Activated T-helper 1 cell treated with anti-CD3 and anti-CD28 coated beads, Interleukin-12 subunit alpha, Interleukin-12 subunit beta, Interleukin-2, Interleukin-4 antibody, amounts not matched to agents 30 ng/mL and 10 ng/mL and 1 ng/mL, durations not matched to agents 14 hours and 24 hours and 36 hours (primary cell): Measurements from ENCODE around the gene TBL3. TPM values are rescaled to one million over a fixed set of nuclear protein-coding genes. Genes with fewer than 3 reads are reported as not detected.
A peak's percentile ranks its signal among the peaks of the same experiment; 100 is the strongest.
"Not testable (repeated sequence)": the region's sequence is repeated elsewhere in the genome, so short reads cannot be mapped to it uniquely, and the experiment has no call there.

Source experiments
- DNase-seq: peaks from one replicate; pipeline ENCODE4 v3.0.0; 2021; ENCODE audit warnings: low spot score
- H3K27ac Mint-ChIP-seq: one replicate; pipeline ENCODE4 v1.8.0; 2021; ENCODE audit warnings: mild to moderate bottlenecking, mixed read lengths
- H3K27me3 Mint-ChIP-seq: one replicate; pipeline ENCODE4 v1.8.0; 2022; ENCODE audit warnings: mild to moderate bottlenecking, moderate library complexity, mixed read lengths; ENCODE audit not compliant: insufficient read depth
- H3K36me3 Mint-ChIP-seq: one replicate; pipeline ENCODE4 v1.8.0; 2021; ENCODE audit warnings: low read depth, mixed read lengths
- H3K4me1 Mint-ChIP-seq: one replicate; pipeline ENCODE4 v1.8.0; 2021; ENCODE audit warnings: low read depth, mixed read lengths
- H3K4me3 Mint-ChIP-seq: one replicate; pipeline ENCODE4 v1.8.0; 2021; ENCODE audit warnings: mild to moderate bottlenecking, moderate library complexity, mixed read lengths
- H3K9me3 Mint-ChIP-seq: one replicate; pipeline ENCODE4 v1.8.0; 2021; ENCODE audit warnings: mixed read lengths
- intact Hi-C: fragments of 100-400 bp; cut with micrococcal nuclease; formaldehyde crosslinking; loops from one replicate; pipeline ENCODE4 v1.15.1; 2024
- total RNA-seq: library from RNA; stranded (reverse); gene quantifications from 2 replicates; pipeline ENCODE4 v1.2.3, GENCODE V29; 2022

Gene TBL3
- total RNA-seq, 1 donor from 2014 or later = 87.3 TPM

DNA sequence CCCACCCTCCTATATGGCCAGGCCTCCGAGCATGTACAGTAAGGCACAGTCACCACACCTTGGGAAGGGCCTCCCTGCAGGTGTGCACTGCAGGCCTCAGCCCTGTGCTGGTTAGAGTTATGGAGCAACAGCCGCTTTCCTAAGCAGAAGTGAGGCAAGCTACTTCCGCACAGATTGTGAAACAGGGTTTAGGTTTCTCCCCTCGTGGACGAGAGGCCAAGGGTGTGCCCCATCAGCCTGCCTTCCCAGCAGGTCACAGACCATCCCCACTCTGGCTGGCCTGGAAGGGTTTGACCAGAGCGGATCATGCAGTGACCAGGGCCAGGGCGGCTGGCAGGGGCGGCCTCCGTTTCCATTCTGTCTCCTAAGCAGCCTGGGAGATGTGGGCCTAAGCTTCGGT is 33.5 kb upstream of the TBL3 start:
- Mint-ChIP-seq H3K4me3 (no peak overlapping the region), H3K27ac (no peak overlapping the region), H3K27me3 (no peaks in the 10 kb centered on the region), H3K9me3 (no peaks in the 10 kb centered on the region), H3K4me1 (peaks cover 12% of the 10 kb centered on the region), H3K36me3 (peaks cover 15% of the 10 kb centered on the region)
- no peak for DNase-seq
- intact Hi-C loops = no loop called here

DNA sequence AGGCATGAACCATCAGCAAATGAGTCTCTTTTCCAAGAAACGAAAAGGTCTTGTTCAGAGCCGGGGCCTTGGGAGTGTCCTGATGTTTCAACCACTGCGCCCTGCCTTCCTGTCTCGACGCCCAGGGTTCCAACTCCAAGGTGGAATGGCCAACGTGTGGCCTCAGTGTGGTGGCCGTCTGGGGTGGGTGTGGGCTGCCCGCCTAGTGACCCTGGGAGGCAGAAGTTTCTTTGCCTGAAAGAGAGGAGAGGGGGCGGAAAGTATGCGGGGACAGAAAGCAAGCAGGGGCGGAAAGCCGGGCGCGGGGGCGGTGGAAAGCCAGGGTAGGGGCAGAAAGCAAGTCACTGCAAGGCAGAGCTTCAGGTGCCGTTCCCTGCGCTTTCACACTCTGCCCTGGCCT is 32.9 kb upstream of the TBL3 start:
- Mint-ChIP-seq H3K4me3 (no peak overlapping the region), H3K27me3 (no peaks in the 10 kb centered on the region), H3K36me3 (peaks cover 15% of the 10 kb centered on the region), H3K9me3 (no peaks in the 10 kb centered on the region), H3K4me1 (peaks cover 12% of the 10 kb centered on the region), H3K27ac (no peak overlapping the region)
- DNase-seq = no peak
- intact Hi-C loops = no loop called here

DNA sequence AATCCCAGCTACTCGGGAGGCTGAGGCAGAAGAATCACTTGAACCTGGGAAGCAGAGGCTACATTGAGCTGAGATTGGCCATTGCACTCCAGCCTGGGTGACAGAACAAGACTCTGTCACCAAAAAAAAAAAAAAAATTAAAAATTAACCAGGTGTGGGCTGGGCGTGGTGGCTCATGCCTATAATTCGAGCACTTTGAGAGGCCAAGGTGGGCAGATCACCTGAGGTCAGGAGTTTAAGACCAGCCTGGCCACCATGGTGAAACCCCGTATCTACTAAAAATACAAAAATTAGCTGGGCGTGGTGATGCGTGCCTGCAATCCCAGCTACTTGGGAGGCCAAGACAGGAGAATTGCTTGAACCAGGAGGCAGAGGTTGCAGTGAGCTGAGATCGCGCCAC is 32.0 kb upstream of the TBL3 start:
- intact Hi-C loops = loop anchor here (5.0 to 10.0 kb wide), 2 partner anchors 202 to 1165 kb away; no protein-coding TSS in a partner anchor
- H3K9me3 Mint-ChIP-seq, H3K27ac Mint-ChIP-seq, DNase-seq, H3K4me3 Mint-ChIP-seq, H3K27me3 Mint-ChIP-seq: not testable (repeated sequence)
- peaks cover 19% of the 10 kb centered on the region for H3K4me1 Mint-ChIP-seq
- peaks cover 15% of the 10 kb centered on the region for H3K36me3 Mint-ChIP-seq

DNA sequence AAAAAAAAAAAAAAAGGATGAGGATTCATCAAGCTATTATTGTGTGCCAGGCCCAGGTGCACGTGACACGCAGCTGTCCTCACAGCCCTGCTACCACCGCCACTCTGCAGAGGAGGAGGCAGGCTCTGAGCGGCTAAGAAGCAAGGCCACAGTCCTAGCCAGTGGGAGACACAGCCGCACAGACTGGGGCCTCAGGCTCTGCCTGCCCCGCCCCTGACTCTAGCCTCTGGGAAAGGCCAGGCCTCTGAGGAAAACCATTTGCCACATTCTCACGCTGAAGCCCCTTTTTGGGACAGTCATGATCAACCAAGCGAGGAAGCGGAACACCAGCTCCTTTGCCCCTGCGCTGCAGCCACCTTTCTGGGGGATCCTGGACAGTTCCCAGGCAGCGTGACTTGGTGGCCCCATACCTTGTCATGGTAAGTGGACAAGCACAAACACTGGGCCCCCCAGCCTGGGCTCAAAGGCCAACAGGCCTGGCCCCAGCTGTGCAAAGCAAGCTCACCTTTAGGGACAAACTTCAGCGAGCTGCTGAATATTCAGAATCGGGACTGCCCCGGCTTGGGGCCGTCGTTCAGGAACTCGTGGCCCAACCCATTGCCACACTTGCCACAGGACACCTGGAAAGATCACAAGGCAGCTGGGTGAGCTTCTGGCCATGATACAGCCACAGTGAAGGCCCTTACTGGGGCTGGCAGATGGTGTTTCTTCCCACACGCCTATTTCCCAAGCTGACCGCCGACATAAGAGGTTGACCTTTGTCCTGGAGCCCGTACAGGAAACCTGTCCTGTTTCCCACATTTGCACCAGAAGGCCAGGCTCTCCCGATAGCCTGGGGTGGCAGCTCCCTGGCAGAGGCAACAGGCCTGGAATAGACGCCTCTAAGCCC is 31.3 kb upstream of the TBL3 start:
- H3K27ac Mint-ChIP-seq = no peak overlapping the region
- no peak overlapping the region for H3K4me3 Mint-ChIP-seq
- intact Hi-C loops = loop anchor here (5.0 to 10.0 kb wide), 2 partner anchors 202 to 1164 kb away; no protein-coding TSS in a partner anchor
- no peak for DNase-seq
- peaks cover 15% of the 10 kb centered on the region for H3K36me3 Mint-ChIP-seq
- peaks cover 19% of the 10 kb centered on the region for H3K4me1 Mint-ChIP-seq
- H3K27me3 Mint-ChIP-seq = no peaks in the 10 kb centered on the region
- no peaks in the 10 kb centered on the region for H3K9me3 Mint-ChIP-seq

DNA sequence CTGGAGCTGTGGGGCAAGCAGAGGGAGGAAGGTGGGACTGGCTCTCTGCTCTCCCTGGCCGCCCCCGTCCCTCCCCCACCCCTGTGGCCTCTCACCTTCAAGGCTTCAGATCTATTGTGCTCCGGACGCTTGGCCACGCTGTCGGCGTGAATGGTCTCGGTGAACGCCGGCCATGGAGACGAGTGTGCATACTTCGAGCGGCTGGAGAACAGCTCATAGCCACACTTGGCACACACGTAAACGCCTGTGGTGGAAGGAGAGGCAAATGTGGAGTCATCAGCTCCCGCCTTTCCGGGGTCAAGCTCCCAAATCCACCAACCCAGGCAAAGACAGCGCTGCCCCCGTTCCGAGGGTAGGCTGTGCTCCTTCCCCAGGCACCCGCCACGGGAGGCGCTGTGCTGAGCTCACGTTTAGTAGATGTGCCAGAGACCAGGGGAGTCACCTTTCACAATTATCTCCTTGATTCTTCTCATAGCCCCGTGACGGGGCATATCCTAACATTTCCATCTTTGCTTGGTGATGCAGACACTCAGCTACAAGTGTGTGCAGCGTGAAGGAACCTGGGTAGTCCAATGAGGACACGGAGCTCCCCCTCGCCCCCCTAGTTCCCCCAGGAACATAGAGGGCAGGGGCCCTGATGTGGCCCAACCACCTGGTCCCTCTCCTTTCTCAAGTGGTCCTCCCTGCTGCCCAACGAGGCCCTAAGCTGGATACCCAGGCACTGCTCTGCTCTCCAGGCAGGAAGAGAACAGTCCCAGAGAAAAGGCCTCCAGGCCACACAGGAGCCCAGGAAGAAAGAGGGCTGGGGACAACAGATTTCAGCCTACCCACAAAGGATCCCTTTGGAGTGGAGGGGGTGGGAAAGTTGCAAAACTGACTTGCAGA is 30.4 kb upstream of the TBL3 start:
- Mint-ChIP-seq H3K27ac (peak overlapping the region; percentile 58), H3K36me3 (peaks cover 15% of the 10 kb centered on the region), H3K4me3 (peak overlapping the region; percentile 87), H3K4me1 (peaks cover 19% of the 10 kb centered on the region), H3K27me3 (no peaks in the 10 kb centered on the region), H3K9me3 (no peaks in the 10 kb centered on the region)
- intact Hi-C loops = loop anchor here (2.0 to 10.0 kb wide), 3 partner anchors 169 to 1163 kb away; partner anchors contain the start of genes EME2 and MRPS34
- no peak for DNase-seq

DNA sequence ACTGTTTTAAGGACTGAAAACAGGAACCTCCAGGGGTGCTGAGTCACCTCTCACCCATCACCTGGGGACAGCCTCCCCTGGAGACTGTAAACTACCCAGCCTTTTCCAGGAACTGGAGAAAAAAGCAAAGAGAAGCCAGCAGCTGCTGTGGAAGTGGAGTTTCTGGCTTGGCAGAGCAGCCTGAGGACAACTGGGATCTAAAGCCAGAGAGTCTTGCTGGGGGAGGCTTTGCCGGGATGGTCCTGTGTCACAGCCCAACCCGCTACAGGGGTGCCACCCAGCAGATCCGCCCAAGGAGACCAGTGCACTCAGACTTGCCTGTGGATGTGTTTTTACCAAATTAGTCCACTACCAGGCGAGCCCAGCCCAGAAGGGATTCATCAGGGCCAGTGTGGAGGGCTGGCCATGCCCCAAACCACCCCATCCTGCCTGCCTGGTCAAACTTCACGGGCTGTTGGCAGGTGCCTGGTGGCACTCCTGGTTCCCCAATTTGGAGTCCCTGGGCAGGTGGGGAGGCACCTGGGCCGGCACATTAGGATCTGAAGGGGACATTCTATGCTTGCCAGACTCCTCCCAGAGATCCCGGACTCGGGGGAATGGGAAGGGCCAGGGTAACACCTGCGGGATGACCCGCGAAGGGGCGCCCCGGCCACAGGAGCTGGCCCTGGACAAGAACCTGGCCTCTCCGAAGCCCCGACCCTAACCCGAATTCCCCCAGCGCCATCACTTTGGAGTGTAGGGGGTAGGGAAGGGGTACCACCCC is 29.6 kb upstream of the TBL3 start:
- peaks cover 19% of the 10 kb centered on the region for H3K4me1 Mint-ChIP-seq
- no peak for DNase-seq
- H3K9me3 Mint-ChIP-seq = no peaks in the 10 kb centered on the region
- peak overlapping the region; percentile 87 for H3K4me3 Mint-ChIP-seq
- H3K27ac Mint-ChIP-seq = peak overlapping the region; percentile 58
- H3K27me3 Mint-ChIP-seq = no peaks in the 10 kb centered on the region
- intact Hi-C loops = loop anchor here (2.0 to 10.0 kb wide), 3 partner anchors 169 to 1163 kb away; partner anchors contain the start of genes EME2 and MRPS34
- peaks cover 11% of the 10 kb centered on the region for H3K36me3 Mint-ChIP-seq

DNA sequence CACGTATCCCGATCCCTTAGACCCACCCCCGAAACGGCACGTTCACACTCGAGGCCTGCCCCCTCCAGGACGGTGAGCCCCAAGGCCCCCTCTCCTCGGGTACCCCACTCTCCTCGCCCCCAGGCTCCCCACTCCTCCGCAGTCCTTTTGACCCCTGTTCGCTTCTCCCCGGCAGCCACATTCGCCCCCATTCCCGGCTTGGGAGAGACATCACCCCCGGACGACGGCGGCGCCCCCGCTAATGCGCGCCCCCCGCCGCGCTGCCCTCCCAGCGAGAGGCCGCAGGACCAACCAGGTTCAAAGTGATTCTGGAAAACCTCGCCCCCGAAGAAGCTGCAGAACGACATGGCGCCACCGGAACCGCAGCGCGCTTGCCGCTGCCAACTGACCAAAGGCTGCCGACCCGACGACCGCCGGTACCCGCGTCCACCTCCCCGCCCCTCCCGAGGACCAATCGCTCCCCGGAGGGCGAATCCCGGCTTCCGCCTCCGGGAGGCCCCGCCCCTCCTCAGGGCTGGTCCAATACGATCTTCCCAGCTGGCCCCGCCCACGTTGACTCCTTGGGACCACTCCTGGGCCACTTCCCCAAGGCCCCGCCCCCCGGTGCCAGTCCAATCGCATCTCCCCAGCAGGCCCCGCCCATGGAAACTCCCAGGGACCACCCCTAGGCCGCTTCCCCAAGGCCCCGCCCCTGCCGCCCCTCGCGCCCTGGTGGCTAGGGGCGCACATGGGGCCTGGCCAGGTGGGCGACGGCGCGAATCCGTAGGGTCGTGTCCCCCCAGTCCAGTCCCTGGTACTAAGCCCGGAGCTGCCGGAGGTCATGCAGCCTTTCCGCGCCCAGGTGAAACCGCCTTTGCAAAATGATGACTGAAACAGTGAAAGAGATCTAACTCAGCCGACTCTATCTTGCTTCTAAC is 28.8 kb upstream of the TBL3 start, which contains the start of gene MSRB1:
TSS of gene MSRB1 (minus strand) at position 390 of the 917 bp plus-strand sequence. CDS start at position 347, 43 bp downstream.
- DNase-seq = peak; percentile 100
- intact Hi-C loops = loop anchor here (1.0 to 10.0 kb wide), 9 partner anchors 14 to 1162 kb away; partner anchors contain the start of genes EME2, HAGH, MRPS34 and NDUFB10
- peaks cover 8% of the 10 kb centered on the region for H3K36me3 Mint-ChIP-seq
- H3K27ac Mint-ChIP-seq = peak within 1 kb of the TSS; percentile 58
- peak within 1 kb of the TSS; percentile 87 for H3K4me3 Mint-ChIP-seq
- no peaks in the 10 kb centered on the region for H3K27me3 Mint-ChIP-seq
- no peaks in the 10 kb centered on the region for H3K9me3 Mint-ChIP-seq
- peaks cover 19% of the 10 kb centered on the region for H3K4me1 Mint-ChIP-seq

DNA sequence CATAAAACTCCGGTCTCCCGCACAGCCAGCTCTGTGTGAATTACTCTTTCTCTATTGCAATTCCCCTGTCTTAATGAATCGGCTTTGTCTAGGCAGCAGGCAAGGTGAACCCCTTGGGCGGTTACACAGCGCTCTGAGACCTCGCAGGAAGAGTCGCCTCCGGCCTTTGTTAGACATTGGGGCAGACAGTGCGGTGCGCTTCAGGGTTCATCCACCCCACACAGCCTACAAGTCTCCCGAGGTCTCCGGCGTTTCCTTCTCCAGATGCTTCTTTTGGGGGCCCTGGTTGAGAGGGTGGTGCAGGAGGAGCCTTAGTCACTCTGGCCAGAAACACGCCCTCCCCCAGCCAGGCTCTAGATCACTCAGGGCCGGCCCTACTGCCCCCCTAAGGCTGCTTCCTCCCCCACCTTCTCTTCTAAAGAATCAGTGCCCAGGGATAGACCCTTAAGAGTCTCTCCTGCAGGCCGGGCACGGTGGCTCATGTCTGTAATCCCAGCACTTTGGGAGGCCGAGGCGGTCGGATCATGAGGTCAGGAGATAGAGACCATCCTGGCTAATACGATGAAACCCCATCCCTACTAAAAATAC is 27.1 kb upstream of the TBL3 start:
- H3K27ac Mint-ChIP-seq = peak overlapping the region; percentile 40
- H3K4me1 Mint-ChIP-seq = peaks cover 19% of the 10 kb centered on the region
- intact Hi-C loops = loop anchor here (5.0 to 10.0 kb wide), 2 partner anchors 198 to 1160 kb away; no protein-coding TSS in a partner anchor
- no peak for DNase-seq
- H3K4me3 Mint-ChIP-seq = peak overlapping the region; percentile 87
- H3K27me3 Mint-ChIP-seq = no peaks in the 10 kb centered on the region
- no peaks in the 10 kb centered on the region for H3K9me3 Mint-ChIP-seq
- H3K36me3 Mint-ChIP-seq = peaks cover 4% of the 10 kb centered on the region

DNA sequence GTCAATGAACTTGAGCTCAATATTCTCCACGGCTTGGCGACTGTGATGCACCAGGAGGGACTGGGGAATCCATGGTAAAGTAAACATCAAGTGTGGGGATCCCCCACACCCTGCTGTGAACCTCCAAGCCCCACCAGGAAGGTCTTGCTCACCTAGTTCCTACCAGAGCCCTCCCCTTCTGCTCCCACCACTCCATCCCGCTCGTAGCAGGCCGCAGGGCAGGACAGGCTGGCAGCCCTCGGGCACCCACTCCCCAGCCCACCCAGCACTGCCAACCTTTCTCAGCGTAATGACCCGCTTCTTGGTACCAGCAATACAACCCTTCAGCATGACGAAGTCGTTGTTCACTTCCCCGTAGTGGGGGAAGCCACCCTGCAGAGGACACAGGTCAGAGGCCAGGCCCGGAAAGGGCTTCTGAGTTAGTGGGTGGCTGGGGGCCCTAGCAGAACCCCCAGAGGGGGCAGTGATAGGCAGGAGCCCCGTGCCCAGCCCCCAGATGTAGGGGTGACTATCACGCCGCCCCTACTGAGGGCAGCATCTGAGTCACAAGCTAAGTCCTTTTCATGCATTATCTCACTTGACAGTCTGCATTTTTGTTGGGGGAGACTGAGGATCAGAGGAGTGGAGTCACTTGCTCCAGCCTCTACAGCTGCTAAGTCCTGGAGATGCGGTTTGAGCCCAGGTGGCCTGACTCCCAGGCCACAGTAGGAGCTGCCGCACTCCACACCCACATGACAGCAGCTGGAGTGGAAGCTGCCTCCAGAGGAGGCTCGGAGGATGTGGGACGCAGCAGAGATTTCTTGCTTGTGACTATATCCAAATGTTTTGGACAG is 26.1 kb upstream of the TBL3 start:
- H3K27ac Mint-ChIP-seq = no peak overlapping the region
- intact Hi-C loops = loop anchor here (10.0 kb wide), 1 partner anchor 1159 kb away; no protein-coding TSS in a partner anchor
- H3K4me3 Mint-ChIP-seq = no peak overlapping the region
- H3K4me1 Mint-ChIP-seq = peaks cover 19% of the 10 kb centered on the region
- H3K27me3 Mint-ChIP-seq = no peaks in the 10 kb centered on the region
- peaks cover 4% of the 10 kb centered on the region for H3K36me3 Mint-ChIP-seq
- DNase-seq = no peak
- no peaks in the 10 kb centered on the region for H3K9me3 Mint-ChIP-seq

DNA sequence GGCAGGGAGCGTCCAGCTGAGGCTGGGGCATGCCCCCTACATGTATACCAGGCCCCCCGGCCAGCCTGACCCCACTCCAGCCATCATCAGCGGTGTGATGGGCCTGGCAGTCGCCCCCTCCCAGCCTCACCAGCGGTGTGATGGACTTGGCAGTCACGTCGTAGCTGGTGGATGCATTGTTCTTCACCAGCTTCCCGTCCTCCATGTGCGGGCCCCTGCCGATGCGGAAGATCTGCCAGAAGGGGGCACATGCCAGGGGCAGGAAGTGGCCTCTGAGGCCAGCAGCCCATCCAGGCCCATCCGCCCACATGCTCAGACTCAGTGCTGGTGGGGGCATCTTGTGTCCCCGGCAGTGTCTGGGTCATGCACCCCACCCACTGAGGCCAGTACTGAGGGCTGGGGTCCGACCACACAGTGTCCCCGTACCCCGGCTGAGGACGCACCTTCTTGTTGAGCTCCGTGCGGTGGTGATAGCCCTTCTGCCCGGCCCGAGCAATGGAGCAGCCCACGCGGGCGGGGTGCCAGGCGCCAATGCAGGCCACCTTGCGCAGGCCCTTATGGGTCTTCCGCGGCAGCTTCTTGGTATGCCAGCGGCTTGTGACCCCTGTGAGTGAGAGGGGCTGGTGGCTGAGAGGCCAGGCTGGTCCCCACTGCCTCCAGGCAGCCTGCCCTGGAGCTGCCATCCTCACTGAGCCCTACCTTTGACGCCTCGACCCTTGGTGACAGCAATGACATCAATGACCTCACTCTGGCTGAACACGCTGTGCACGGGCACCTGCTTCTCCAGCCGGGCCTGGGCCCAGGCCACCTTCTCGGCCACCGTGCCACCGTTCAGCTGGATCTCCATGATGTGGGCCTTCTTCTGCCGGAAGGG is 25.1 kb upstream of the TBL3 start:
- no peaks in the 10 kb centered on the region for H3K9me3 Mint-ChIP-seq
- intact Hi-C loops = loop anchor here (10.0 kb wide), 1 partner anchor 1158 kb away; no protein-coding TSS in a partner anchor
- H3K4me1 Mint-ChIP-seq = peaks cover 14% of the 10 kb centered on the region
- no peak overlapping the region for H3K27ac Mint-ChIP-seq
- no peaks in the 10 kb centered on the region for H3K27me3 Mint-ChIP-seq
- no peak for DNase-seq
- no peaks in the 10 kb centered on the region for H3K36me3 Mint-ChIP-seq
- H3K4me3 Mint-ChIP-seq = no peak overlapping the region
